GM19035 (cell line): ENCODE data around the gene OXSR1.
"Not testable (repeated sequence)": the region's sequence is repeated elsewhere in the genome, so short reads cannot be mapped to it uniquely, and the experiment has no call there.

Experiments
- ATAC-seq: cut with Tn5 transposase; IDR thresholded peaks from one replicate; pipeline ENCODE4 v1.9.1; 2021; ENCODE audit not compliant: unreplicated experiment

OXSR1 gene

GRCh38 chr3:38265604-38266307, 100.4 kb downstream of the OXSR1 start, which contains the start of gene SLC22A13:
SLC22A13 (plus strand) TSS chr3:38265812; CDS start chr3:38265861, 49 bp downstream.
- ATAC-seq, result no peak

GRCh38 chr3:38266810-38267209, 101.5 kb downstream of the OXSR1 start:
- no peak for ATAC-seq

- no peak for ATAC-seq
Observed at GRCh38 chr3:38267662-38268061, 102.3 kb downstream of the OXSR1 start.

GRCh38 chr3:38268087-38268486, 102.8 kb downstream of the OXSR1 start:
- ATAC-seq, result no peak

GRCh38 chr3:38268522-38268921, 103.2 kb downstream of the OXSR1 start:
- no peak for ATAC-seq

- ATAC-seq, result no peak
Observed at GRCh38 chr3:38270606-38271005, 105.3 kb downstream of the OXSR1 start.

GRCh38 chr3:38271553-38271952, 106.2 kb downstream of the OXSR1 start:
- no peak for ATAC-seq

GRCh38 chr3:38274864-38275649, 109.7 kb downstream of the OXSR1 start:
- no peak for ATAC-seq

- no peak for ATAC-seq
Observed at GRCh38 chr3:38275658-38276057, 110.3 kb downstream of the OXSR1 start.

GRCh38 chr3:38276081-38276916, 111.0 kb downstream of the OXSR1 start:
- no peak for ATAC-seq

GRCh38 chr3:38276917-38277630, 111.7 kb downstream of the OXSR1 start:
- no peak for ATAC-seq

- no peak for ATAC-seq
Observed at GRCh38 chr3:38278841-38279240, 113.5 kb downstream of the OXSR1 start.

- ATAC-seq, result no peak
Observed at GRCh38 chr3:38281895-38282686, 116.8 kb downstream of the OXSR1 start, which contains the start of gene SLC22A14. SLC22A14 (plus strand) TSS chr3:38282294; CDS start chr3:38306027, 23,733 bp downstream.

GRCh38 chr3:38283810-38284755, 118.7 kb downstream of the OXSR1 start:
- ATAC-seq, result no peak

- ATAC-seq, result no peak
Observed at GRCh38 chr3:38284756-38285150, 119.4 kb downstream of the OXSR1 start.

GRCh38 chr3:38289286-38290217, 124.2 kb downstream of the OXSR1 start:
- ATAC-seq, result not testable (repeated sequence)

GRCh38 chr3:38297053-38297452, 131.7 kb downstream of the OXSR1 start:
- ATAC-seq, result not testable (repeated sequence)

- no peak for ATAC-seq
Observed at GRCh38 chr3:38297537-38297936, 132.2 kb downstream of the OXSR1 start.
